H1 (cell line): ENCODE data around the gene GPR160. TPM values are rescaled to one million over a fixed set of nuclear protein-coding genes. Genes with fewer than 3 reads are reported as not detected.

Experiments used
- NANOG ChIP-seq: IDR thresholded peaks from 2 replicates; pipeline ENCODE4 v1.6.1; 2011; ENCODE audit warnings: low read length, low read depth, mild to moderate bottlenecking, inconsistent platforms; ENCODE audit not compliant: insufficient read depth, poor library complexity, severe bottlenecking
- TAF1 ChIP-seq: IDR thresholded peaks from 2 replicates; pipeline ENCODE4 v1.6.1; 2011; ENCODE audit warnings: mild to moderate bottlenecking, low read depth, low read length
- polyA plus RNA-seq, 7 experiments: library from polyadenylated mRNA; depleted of rRNA in 3 of 7; stranded (reverse) in 5 of 7; unstranded in 2 of 7; fragments of >200 nt in 5 of 7; fragments of 200-250 nt in 2 of 7; gene quantifications; 1 replicate in 5 of 7; 2 replicates in 1 of 7; 4 replicates in 1 of 7; pipeline versions ENCODE4 v1.2.1 to v1.2.3, GENCODE V29; 2011 to 2013; ENCODE audit warnings: missing spikeins in 2 of 7, mixed read lengths in 2 of 7
- total RNA-seq: library from RNA; stranded (reverse); fragmentation: NEBNext Ultra II Directional; extraction: Animal tissue kit (Norgen Biotek cat#: 25700); gene quantifications from 2 replicates; pipeline ENCODE4 v1.2.1, GENCODE V29; 2021

GPR160 gene
- total and polyA plus RNA-seq, 2 of the 8 experiments (the other 6 are each of a cell fraction or from before 2014, with no cell fraction given), result 14.3 to 16.6 TPM

- TF ChIP-seq NANOG (no peak), TAF1 (no peak)
Observed at GRCh38 chr3:170063691-170064090, 25.9 kb downstream of the GPR160 start (continued).
